ENCODE results near the gene DELE1. TPM values are rescaled to one million over a fixed set of nuclear protein-coding genes. Genes with fewer than 3 reads are reported as not detected.
A peak's percentile ranks its signal among the peaks of the same experiment; 100 is the strongest.

The DELE1 gene
- total and polyA plus RNA-seq, 2 donors (not counting 1 experiment from before 2014, with no cell fraction given), result 38.6 to 40.5 TPM

- H3K4me3 ChIP-seq (replicated peaks in 1 of 4; ENCODE audit: control extremely low read depth in 1 of 4, insufficient read depth in 1 of 4, low read depth in 3 of 4, low read length in 4 of 4), result peak overlapping the region; percentile 23 to 54 (median 27)
- DNase-seq (ENCODE audit: low read depth in 2 of 2), result no peak
- no peaks in the 10 kb centered on the region for H4K20me1 ChIP-seq (ENCODE audit: control insufficient read depth, extremely low read depth, insufficient read depth, low read length)
- no peaks in the 10 kb centered on the region for H3K36me3 ChIP-seq (ENCODE audit: control insufficient read depth, insufficient read depth, low read length)
- no peaks in the 10 kb centered on the region for H3K9me3 ChIP-seq (ENCODE audit: control insufficient read depth, insufficient read depth, low read depth, low read length)
- no peak overlapping the region for H3K9ac ChIP-seq (ENCODE audit: insufficient read depth, low read length)
- peak overlapping the region; percentile 62 for H3K4me2 ChIP-seq (ENCODE audit: extremely low read depth, insufficient read depth, low read length)
- no peak overlapping the region for H3K27ac ChIP-seq (ENCODE audit: insufficient read depth, low read length)
- H3K4me1 ChIP-seq (ENCODE audit: control insufficient read depth, extremely low read depth, insufficient read depth, low read length), result peaks cover 5% of the 10 kb centered on the region
- no peak for TF ChIP-seq CTCF (conservative IDR thresholded peaks at IDR 0.05 in 1 of 2, IDR thresholded peaks at IDR 0.05 in 1 of 2; ENCODE audit: low read depth in 1 of 2, low read length in 2 of 2)
- peak; percentile 98 for TF ChIP-seq EZH2 (IDR thresholded peaks at IDR 0.05; ENCODE audit: low read length, missing control alignments)
- H3K79me2 ChIP-seq (ENCODE audit: control insufficient read depth, insufficient read depth, low read length), result no peaks in the 10 kb centered on the region
- H3K27me3 ChIP-seq (ENCODE audit: control insufficient read depth, insufficient read depth, low read length), result peaks cover 65% of the 10 kb centered on the region
- no peak overlapping the region for H2AFZ ChIP-seq (ENCODE audit: low read length)
Measured at GRCh38 chr5:141877356-141878185, 46.1 kb upstream of the DELE1 start.

GRCh38 chr5:141878186-141878710, 45.4 kb upstream of the DELE1 start, which contains the start of gene PCDH1:
Gene PCDH1 (minus strand): TSS chr5:141878410. CDS start chr5:141878262, 148 bp downstream.
- Histone ChIP-seq H3K27ac (ENCODE audit: insufficient read depth, low read length) (no peak within 1 kb of the TSS), H3K9ac (ENCODE audit: insufficient read depth, low read length) (no peak within 1 kb of the TSS), H2AFZ (ENCODE audit: low read length) (no peak within 1 kb of the TSS)

More at GRCh38 chr5:141878186-141878710, 45.4 kb upstream of the DELE1 start, which contains the start of gene PCDH1:
- TF ChIP-seq CTCF (conservative IDR thresholded peaks at IDR 0.05 in 1 of 2, IDR thresholded peaks at IDR 0.05 in 1 of 2; ENCODE audit: low read depth in 1 of 2, low read length in 2 of 2), result no peak
- TF ChIP-seq EZH2 (IDR thresholded peaks at IDR 0.05; ENCODE audit: low read length, missing control alignments), result no peak
- DNase-seq (ENCODE audit: low read depth in 2 of 2), result peak in 1 of 2 donors; percentile 42
- peak within 1 kb of the TSS; percentile 89 for H3K4me2 ChIP-seq (ENCODE audit: extremely low read depth, insufficient read depth, low read length)
- peaks cover 67% of the 10 kb centered on the region for H3K27me3 ChIP-seq (ENCODE audit: control insufficient read depth, insufficient read depth, low read length)
- H3K36me3 ChIP-seq (ENCODE audit: control insufficient read depth, insufficient read depth, low read length), result no peaks in the 10 kb centered on the region
- H3K9me3 ChIP-seq (ENCODE audit: control insufficient read depth, insufficient read depth, low read depth, low read length), result no peaks in the 10 kb centered on the region
- H3K4me1 ChIP-seq (ENCODE audit: control insufficient read depth, extremely low read depth, insufficient read depth, low read length), result peaks cover 5% of the 10 kb centered on the region
- H3K79me2 ChIP-seq (ENCODE audit: control insufficient read depth, insufficient read depth, low read length), result no peaks in the 10 kb centered on the region
- H3K4me3 ChIP-seq (replicated peaks in 1 of 4; ENCODE audit: control extremely low read depth in 1 of 4, insufficient read depth in 1 of 4, low read depth in 3 of 4, low read length in 4 of 4), result peak within 1 kb of the TSS; percentile 32 to 54 (median 48)
- no peaks in the 10 kb centered on the region for H4K20me1 ChIP-seq (ENCODE audit: control insufficient read depth, extremely low read depth, insufficient read depth, low read length)

Data from fibroblast of lung (primary cell).